ENCODE measurements around the gene ACO2. TPM values are rescaled to one million over a fixed set of nuclear protein-coding genes. Genes with fewer than 3 reads are reported as not detected.
"Not testable (repeated sequence)": the region's sequence is repeated elsewhere in the genome, so short reads cannot be mapped to it uniquely, and the experiment has no call there.

Gene ACO2
- total and polyA plus RNA-seq, 12 donors = 35.5 to 212 (median 134) TPM

- H3K36me3 ChIP-seq (replicated peaks in 1 of 2) = peaks cover 0 to 5% of the 10 kb centered on the region in 2 donors
- DNase-seq = no peak
- intact Hi-C loops (cut with DNase I) = no loop called here
- peak overlapping the region in 3 of 5 donors; percentile 5 to 43 (median 24) for H3K27ac ChIP-seq
- H3K27me3 ChIP-seq = no peaks in the 10 kb centered on the region
- peaks cover 37 to 55% of the 10 kb centered on the region in 2 donors for H3K4me1 ChIP-seq (replicated peaks in 1 of 2)
- no peak overlapping the region for H3K4me3 ChIP-seq
- no peaks in the 10 kb centered on the region for H3K9me3 ChIP-seq (replicated peaks in 1 of 3)
- no peak for TF ChIP-seq CTCF (IDR thresholded peaks at IDR 0.05)
- TF ChIP-seq POLR2A (IDR thresholded peaks at IDR 0.05) = no peak
- 77 to 94% (median 86%) methylated on average over 3 of the region's 3 CpGs for WGBS, 4 donors
These were observed 101.3 kb downstream of the ACO2 start for GRCh38 chr22:41570221-41570620.

GRCh38 chr22:41571786-41572185 lies 102.9 kb downstream of the ACO2 start:
- peaks cover 29 to 43% of the 10 kb centered on the region in 2 donors for H3K4me1 ChIP-seq (replicated peaks in 1 of 2)
- DNase-seq = no peak
- H3K9me3 ChIP-seq (replicated peaks in 1 of 3) = no peaks in the 10 kb centered on the region
- H3K27me3 ChIP-seq = no peaks in the 10 kb centered on the region
- intact Hi-C loops (cut with DNase I) = no loop called here
- peaks cover 0 to 9% of the 10 kb centered on the region in 2 donors for H3K36me3 ChIP-seq (replicated peaks in 1 of 2)
- no peak overlapping the region for H3K4me3 ChIP-seq
- TF ChIP-seq POLR2A (IDR thresholded peaks at IDR 0.05) (no peak), CTCF (IDR thresholded peaks at IDR 0.05) (no peak)
- 96 to 100% (median 97%) methylated on average over 2 to 14 of the region's 14 CpGs for WGBS, 4 donors
- H3K27ac ChIP-seq = no peak overlapping the region

- Histone ChIP-seq H3K36me3 (replicated peaks in 1 of 2) (peaks cover 0 to 14% of the 10 kb centered on the region in 2 donors), H3K4me1 (replicated peaks in 1 of 2) (peaks cover 24 to 38% of the 10 kb centered on the region in 2 donors)
- DNase-seq; H3K9me3 ChIP-seq (replicated peaks in 1 of 3); H3K27me3 ChIP-seq; H3K27ac ChIP-seq; intact Hi-C loops (cut with DNase I); H3K4me3 ChIP-seq: not testable (repeated sequence)
- 98 to 100% (median 98%) methylated on average over 3 of the region's 3 CpGs for WGBS, 4 donors
These were observed 103.4 kb downstream of the ACO2 start for GRCh38 chr22:41572305-41572704.

- TF ChIP-seq CTCF (IDR thresholded peaks at IDR 0.05) = no peak
- no peak for TF ChIP-seq POLR2A (IDR thresholded peaks at IDR 0.05)
- no peak for DNase-seq
- 64 to 81% (median 68%) methylated on average over 6 to 11 of the region's 11 CpGs for WGBS, 4 donors
- H3K27me3 ChIP-seq = no peaks in the 10 kb centered on the region
- H3K27ac ChIP-seq = peak overlapping the region in 3 of 5 donors; percentile 58 to 90 (median 74)
- no peak overlapping the region for H3K4me3 ChIP-seq
- H3K4me1 ChIP-seq (replicated peaks in 1 of 2) = peaks cover 22 to 36% of the 10 kb centered on the region in 2 donors
- H3K36me3 ChIP-seq (replicated peaks in 1 of 2) = peaks cover 0 to 15% of the 10 kb centered on the region in 2 donors
- intact Hi-C loops (cut with DNase I) = no loop called here
- H3K9me3 ChIP-seq (replicated peaks in 1 of 3) = no peaks in the 10 kb centered on the region
These were observed 104.8 kb downstream of the ACO2 start for GRCh38 chr22:41573677-41574076.

- TF ChIP-seq POLR2A (IDR thresholded peaks at IDR 0.05) (peak in 1 of 2 donors; percentile 64), CTCF (IDR thresholded peaks at IDR 0.05) (no peak)
- Histone ChIP-seq H3K27me3 (no peaks in the 10 kb centered on the region), H3K9me3 (replicated peaks in 1 of 3) (no peaks in the 10 kb centered on the region), H3K4me3 (no peak overlapping the region), H3K36me3 (replicated peaks in 1 of 2) (peaks cover 0 to 15% of the 10 kb centered on the region in 2 donors), H3K27ac (peak overlapping the region in 4 of 5 donors; percentile 74 to 94 (median 84)), H3K4me1 (replicated peaks in 1 of 2) (peaks cover 27 to 40% of the 10 kb centered on the region in 2 donors)
- 23 to 55% (median 42%) methylated on average over 9 to 26 of the region's 26 CpGs for WGBS, 4 donors
- intact Hi-C loops (cut with DNase I) = no loop called here
- DNase-seq = peak; percentile 83 to 95 (median 91)
These were observed 106.0 kb downstream of the ACO2 start for GRCh38 chr22:41574847-41575381.
